GM23338 (cell line): ENCODE data around the gene SYTL1. TPM values are rescaled to one million over a fixed set of nuclear protein-coding genes. Genes with fewer than 3 reads are reported as not detected.

ENCODE experiments used
- ATAC-seq: fragments of 200-7000 bp; cut with Tn5 transposase; 3 replicates; pipeline ENCODE4 v1.9.1; 2020
- DNase-seq: peaks from one replicate; pipeline ENCODE4 v3.0.0-alpha.2; 2015; ENCODE audit warnings: low spot score
- H2AFZ ChIP-seq: fragments of 200-600 bp; sonication (generic); 2 replicates; pipeline ENCODE4 v1.8.0; 2016; ENCODE audit warnings: antibody characterized with exemption, mild to moderate bottlenecking, moderate library complexity
- H3F3A ChIP-seq: fragments of 200-600 bp; sonication (generic); replicated peaks from 2 replicates; pipeline ENCODE4 v1.8.0; 2017; ENCODE audit warnings: antibody characterized with exemption, mixed run types, low read depth
- H3K27ac ChIP-seq: fragments of 200-600 bp; sonication (generic); 2 replicates; pipeline ENCODE4 v1.6.1; 2016; ENCODE audit warnings: low read depth
- H3K27me3 ChIP-seq: fragments of 200-600 bp; sonication (generic); 2 replicates; pipeline ENCODE4 v1.8.0; 2016; ENCODE audit warnings: mild to moderate bottlenecking, mixed run types, moderate library complexity; ENCODE audit not compliant: insufficient read depth
- H3K36me3 ChIP-seq: fragments of 200-600 bp; sonication (generic); 2 replicates; pipeline ENCODE4 v1.8.0; 2016; ENCODE audit warnings: mild to moderate bottlenecking; ENCODE audit not compliant: insufficient read depth
- H3K4me1 ChIP-seq: fragments of 200-600 bp; sonication (generic); 2 replicates; pipeline ENCODE4 v1.8.0; 2016; ENCODE audit warnings: mild to moderate bottlenecking, moderate library complexity; ENCODE audit not compliant: insufficient read depth
- H3K4me2 ChIP-seq: fragments of 200-600 bp; sonication (generic); 2 replicates; pipeline ENCODE4 v1.7.1; 2017; ENCODE audit warnings: mixed run types
- H3K4me3 ChIP-seq: fragments of 200-600 bp; sonication (generic); 2 replicates; pipeline ENCODE4 v1.6.1; 2016; ENCODE audit warnings: mixed run types
- H3K79me2 ChIP-seq: fragments of 200-600 bp; sonication (generic); replicated peaks from 2 replicates; pipeline ENCODE4 v1.8.0; 2017; ENCODE audit warnings: mild to moderate bottlenecking; ENCODE audit not compliant: insufficient read depth
- H3K9me2 ChIP-seq: fragments of 200-600 bp; sonication (generic); 2 replicates; pipeline ENCODE4 v1.8.0; 2017; ENCODE audit not compliant: insufficient read depth
- H4K20me1 ChIP-seq: fragments of 200-600 bp; sonication (generic); replicated peaks from 2 replicates; pipeline ENCODE4 v1.8.0; 2017; ENCODE audit warnings: mild to moderate bottlenecking; ENCODE audit not compliant: insufficient read depth
- H3K27ac Mint-ChIP-seq: 2 replicates; pipeline ENCODE4 v1.8.0; 2020; ENCODE audit warnings: inconsistent platforms, mild to moderate bottlenecking, moderate library complexity, mixed read lengths
- H3K27me3 Mint-ChIP-seq: 3 replicates; pipeline ENCODE4 v1.8.0; 2022; ENCODE audit warnings: low read depth, mild to moderate bottlenecking, moderate library complexity, mixed read lengths, inconsistent platforms; ENCODE audit not compliant: insufficient read depth, poor library complexity
- H3K36me3 Mint-ChIP-seq: 3 replicates; pipeline ENCODE4 v1.8.0; 2021; ENCODE audit warnings: low read depth, mild to moderate bottlenecking, inconsistent platforms, moderate library complexity, mixed read lengths
- H3K4me1 Mint-ChIP-seq: 3 replicates; pipeline ENCODE4 v1.8.0; 2020; ENCODE audit warnings: mild to moderate bottlenecking, inconsistent platforms, mixed read lengths
- H3K4me3 Mint-ChIP-seq: 3 replicates; pipeline ENCODE4 v1.8.0; 2021; ENCODE audit warnings: moderate library complexity, mild to moderate bottlenecking, inconsistent platforms, mixed read lengths
- H3K9me3 Mint-ChIP-seq: 3 replicates; pipeline ENCODE4 v1.8.0; 2020; ENCODE audit warnings: moderate library complexity, mild to moderate bottlenecking, inconsistent platforms, mixed read lengths
- EZH2phosphoT487 ChIP-seq: fragments of 200-600 bp; sonication (generic); IDR thresholded peaks from one replicate; pipeline ENCODE4 v1.8.1; 2018; ENCODE audit warnings: antibody characterized with exemption; ENCODE audit not compliant: unreplicated experiment
- JUNB ChIP-seq: IDR thresholded peaks from one replicate; pipeline ENCODE4 v1.6.1; 2016; ENCODE audit warnings: antibody characterized with exemption; ENCODE audit not compliant: unreplicated experiment
- NANOG ChIP-seq: IDR thresholded peaks from 2 replicates; pipeline ENCODE4 v1.6.1; 2016; ENCODE audit warnings: antibody characterized with exemption, borderline replicate concordance
- STAT1 ChIP-seq: IDR thresholded peaks from one replicate; pipeline ENCODE4 v1.6.1; 2016; ENCODE audit warnings: antibody characterized with exemption; ENCODE audit not compliant: unreplicated experiment
- ZNF114 ChIP-seq: fragments of 250-450 bp; sonication (Bioruptor Pico); IDR thresholded peaks from 2 replicates; pipeline ENCODE4 v1.5.0; 2020; ENCODE audit warnings: mild to moderate bottlenecking, moderate library complexity
- ZNF331 ChIP-seq: fragments of 250-450 bp; sonication (Bioruptor Pico); IDR thresholded peaks from 2 replicates; pipeline ENCODE4 v1.5.0; 2020; ENCODE audit warnings: low read depth, mild to moderate bottlenecking, moderate library complexity
- polyA plus RNA-seq: library from polyadenylated mRNA; unstranded; fragments of >200 nt; fragmentation: Nextera tagmentation; extraction: Ambion mirVana; gene quantifications from 2 replicates; pipeline ENCODE4 v1.2.1, GENCODE V29; 2016
- total RNA-seq: library from RNA; depleted of rRNA; stranded (reverse); fragments of >200 nt; shearing (Covaris generic); gene quantifications from 2 replicates; pipeline ENCODE4 v1.2.3, GENCODE V29; 2014
- TF ChIP-seq, protein P1 (sequence below): IDR thresholded peaks from 2 replicates; pipeline ENCODE4 v1.6.1; 2016; ENCODE audit warnings: antibody characterized with exemption
- TF ChIP-seq, protein P2 (sequence below): fragments of 250-450 bp; sonication (Bioruptor Pico); IDR thresholded peaks from 2 replicates; pipeline ENCODE4 v1.5.0; 2020; ENCODE audit warnings: mild to moderate bottlenecking, moderate library complexity

The SYTL1 gene
- total and polyA plus RNA-seq, 2 experiments from 2014 or later: 4.9 to 12.3 TPM

- TF ChIP-seq STAT1: no peak
- TF ChIP-seq NANOG: no peak
- no peak for TF ChIP-seq JUNB
- TF ChIP-seq ZNF114: no peak
- TF ChIP-seq, protein P1, sequence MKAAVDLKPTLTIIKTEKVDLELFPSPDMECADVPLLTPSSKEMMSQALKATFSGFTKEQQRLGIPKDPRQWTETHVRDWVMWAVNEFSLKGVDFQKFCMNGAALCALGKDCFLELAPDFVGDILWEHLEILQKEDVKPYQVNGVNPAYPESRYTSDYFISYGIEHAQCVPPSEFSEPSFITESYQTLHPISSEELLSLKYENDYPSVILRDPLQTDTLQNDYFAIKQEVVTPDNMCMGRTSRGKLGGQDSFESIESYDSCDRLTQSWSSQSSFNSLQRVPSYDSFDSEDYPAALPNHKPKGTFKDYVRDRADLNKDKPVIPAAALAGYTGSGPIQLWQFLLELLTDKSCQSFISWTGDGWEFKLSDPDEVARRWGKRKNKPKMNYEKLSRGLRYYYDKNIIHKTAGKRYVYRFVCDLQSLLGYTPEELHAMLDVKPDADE: no peak
- TF ChIP-seq, protein P2, sequence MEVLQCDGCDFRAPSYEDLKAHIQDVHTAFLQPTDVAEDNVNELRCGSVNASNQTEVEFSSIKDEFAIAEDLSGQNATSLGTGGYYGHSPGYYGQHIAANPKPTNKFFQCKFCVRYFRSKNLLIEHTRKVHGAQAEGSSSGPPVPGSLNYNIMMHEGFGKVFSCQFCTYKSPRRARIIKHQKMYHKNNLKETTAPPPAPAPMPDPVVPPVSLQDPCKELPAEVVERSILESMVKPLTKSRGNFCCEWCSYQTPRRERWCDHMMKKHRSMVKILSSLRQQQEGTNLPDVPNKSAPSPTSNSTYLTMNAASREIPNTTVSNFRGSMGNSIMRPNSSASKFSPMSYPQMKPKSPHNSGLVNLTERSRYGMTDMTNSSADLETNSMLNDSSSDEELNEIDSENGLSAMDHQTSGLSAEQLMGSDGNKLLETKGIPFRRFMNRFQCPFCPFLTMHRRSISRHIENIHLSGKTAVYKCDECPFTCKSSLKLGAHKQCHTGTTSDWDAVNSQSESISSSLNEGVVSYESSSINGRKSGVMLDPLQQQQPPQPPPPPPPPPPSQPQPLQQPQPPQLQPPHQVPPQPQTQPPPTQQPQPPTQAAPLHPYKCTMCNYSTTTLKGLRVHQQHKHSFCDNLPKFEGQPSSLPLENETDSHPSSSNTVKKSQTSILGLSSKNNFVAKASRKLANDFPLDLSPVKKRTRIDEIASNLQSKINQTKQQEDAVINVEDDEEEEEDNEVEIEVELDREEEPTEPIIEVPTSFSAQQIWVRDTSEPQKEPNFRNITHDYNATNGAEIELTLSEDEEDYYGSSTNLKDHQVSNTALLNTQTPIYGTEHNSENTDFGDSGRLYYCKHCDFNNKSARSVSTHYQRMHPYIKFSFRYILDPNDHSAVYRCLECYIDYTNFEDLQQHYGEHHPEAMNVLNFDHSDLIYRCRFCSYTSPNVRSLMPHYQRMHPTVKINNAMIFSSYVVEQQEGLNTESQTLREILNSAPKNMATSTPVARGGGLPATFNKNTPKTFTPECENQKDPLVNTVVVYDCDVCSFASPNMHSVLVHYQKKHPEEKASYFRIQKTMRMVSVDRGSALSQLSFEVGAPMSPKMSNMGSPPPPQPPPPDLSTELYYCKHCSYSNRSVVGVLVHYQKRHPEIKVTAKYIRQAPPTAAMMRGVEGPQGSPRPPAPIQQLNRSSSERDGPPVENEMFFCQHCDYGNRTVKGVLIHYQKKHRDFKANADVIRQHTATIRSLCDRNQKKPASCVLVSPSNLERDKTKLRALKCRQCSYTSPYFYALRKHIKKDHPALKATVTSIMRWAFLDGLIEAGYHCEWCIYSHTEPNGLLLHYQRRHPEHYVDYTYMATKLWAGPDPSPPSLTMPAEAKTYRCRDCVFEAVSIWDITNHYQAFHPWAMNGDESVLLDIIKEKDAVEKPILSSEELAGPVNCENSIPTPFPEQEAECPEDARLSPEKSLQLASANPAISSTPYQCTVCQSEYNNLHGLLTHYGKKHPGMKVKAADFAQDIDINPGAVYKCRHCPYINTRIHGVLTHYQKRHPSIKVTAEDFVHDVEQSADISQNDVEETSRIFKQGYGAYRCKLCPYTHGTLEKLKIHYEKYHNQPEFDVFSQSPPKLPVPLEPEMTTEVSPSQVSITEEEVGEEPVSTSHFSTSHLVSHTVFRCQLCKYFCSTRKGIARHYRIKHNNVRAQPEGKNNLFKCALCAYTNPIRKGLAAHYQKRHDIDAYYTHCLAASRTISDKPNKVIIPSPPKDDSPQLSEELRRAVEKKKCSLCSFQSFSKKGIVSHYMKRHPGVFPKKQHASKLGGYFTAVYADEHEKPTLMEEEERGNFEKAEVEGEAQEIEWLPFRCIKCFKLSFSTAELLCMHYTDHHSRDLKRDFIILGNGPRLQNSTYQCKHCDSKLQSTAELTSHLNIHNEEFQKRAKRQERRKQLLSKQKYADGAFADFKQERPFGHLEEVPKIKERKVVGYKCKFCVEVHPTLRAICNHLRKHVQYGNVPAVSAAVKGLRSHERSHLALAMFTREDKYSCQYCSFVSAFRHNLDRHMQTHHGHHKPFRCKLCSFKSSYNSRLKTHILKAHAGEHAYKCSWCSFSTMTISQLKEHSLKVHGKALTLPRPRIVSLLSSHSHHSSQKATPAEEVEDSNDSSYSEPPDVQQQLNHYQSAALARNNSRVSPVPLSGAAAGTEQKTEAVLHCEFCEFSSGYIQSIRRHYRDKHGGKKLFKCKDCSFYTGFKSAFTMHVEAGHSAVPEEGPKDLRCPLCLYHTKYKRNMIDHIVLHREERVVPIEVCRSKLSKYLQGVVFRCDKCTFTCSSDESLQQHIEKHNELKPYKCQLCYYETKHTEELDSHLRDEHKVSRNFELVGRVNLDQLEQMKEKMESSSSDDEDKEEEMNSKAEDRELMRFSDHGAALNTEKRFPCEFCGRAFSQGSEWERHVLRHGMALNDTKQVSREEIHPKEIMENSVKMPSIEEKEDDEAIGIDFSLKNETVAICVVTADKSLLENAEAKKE (CRISPR knock-in tag): no peak
These were observed 56.8 kb downstream of the SYTL1 start (continued) for GRCh38 chr1:27398405-27399149.

- H3K9me2 ChIP-seq: no peaks in the 10 kb centered on the region
- H3K36me3 ChIP-seq: no peaks in the 10 kb centered on the region
- H3K36me3 Mint-ChIP-seq: peaks cover 7% of the 10 kb centered on the region; the same call in 1 of the 3 replicates
- ATAC-seq: no peak
- H3K79me2 ChIP-seq: no peaks in the 10 kb centered on the region
- peaks cover 23% of the 10 kb centered on the region for H3K27me3 Mint-ChIP-seq
- no peak for DNase-seq
- TF ChIP-seq EZH2phosphoT487 (no peak), ZNF331 (CRISPR knock-in tag) (no peak)
- TF ChIP-seq, protein P1: no peak
- H3K4me1 Mint-ChIP-seq: peaks cover 62% of the 10 kb centered on the region
- no peak overlapping the region for H3K4me2 ChIP-seq
- no peaks in the 10 kb centered on the region for H3K27me3 ChIP-seq
- 0 out of 2 replicates have a peak overlapping the region, but pooled peaks have one; percentile 47 for H2AFZ ChIP-seq
- H3F3A ChIP-seq: peaks cover 26% of the 10 kb centered on the region
- no peak overlapping the region for H3K27ac Mint-ChIP-seq
- no peaks in the 10 kb centered on the region for H4K20me1 ChIP-seq
- H3K4me3 Mint-ChIP-seq: no peak overlapping the region
- H3K4me3 ChIP-seq: no peak overlapping the region
- H3K4me1 ChIP-seq: peaks cover 34% of the 10 kb centered on the region
- no peaks in the 10 kb centered on the region for H3K9me3 Mint-ChIP-seq
- peak overlapping the region; percentile 55 for H3K27ac ChIP-seq
These were observed 57.6 kb downstream of the SYTL1 start for GRCh38 chr1:27399251-27400025.
